ENCODE measurements around the gene CERS3.

Gene CERS3

DNA sequence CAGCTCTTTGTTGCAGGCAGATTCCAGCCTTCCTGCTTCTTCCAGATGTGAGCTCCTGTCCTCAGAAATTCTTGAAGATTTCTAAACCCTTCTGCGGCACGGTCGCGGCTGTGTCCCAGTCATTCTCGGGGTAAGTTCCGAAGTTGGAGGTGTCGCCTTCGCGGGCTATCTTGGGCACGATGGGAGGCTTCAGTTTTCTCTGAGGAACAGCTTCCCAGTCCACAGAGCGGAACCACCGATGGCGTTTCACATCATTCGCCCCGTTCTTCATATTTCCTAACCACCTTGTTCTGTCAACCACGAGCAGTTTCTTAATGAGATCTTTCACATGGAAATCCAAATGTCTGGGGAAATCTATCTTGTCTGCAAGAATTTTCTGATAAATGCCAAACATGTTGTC is 24.7 kb upstream of the CERS3 start:
- TF ChIP-seq, protein P1, sequence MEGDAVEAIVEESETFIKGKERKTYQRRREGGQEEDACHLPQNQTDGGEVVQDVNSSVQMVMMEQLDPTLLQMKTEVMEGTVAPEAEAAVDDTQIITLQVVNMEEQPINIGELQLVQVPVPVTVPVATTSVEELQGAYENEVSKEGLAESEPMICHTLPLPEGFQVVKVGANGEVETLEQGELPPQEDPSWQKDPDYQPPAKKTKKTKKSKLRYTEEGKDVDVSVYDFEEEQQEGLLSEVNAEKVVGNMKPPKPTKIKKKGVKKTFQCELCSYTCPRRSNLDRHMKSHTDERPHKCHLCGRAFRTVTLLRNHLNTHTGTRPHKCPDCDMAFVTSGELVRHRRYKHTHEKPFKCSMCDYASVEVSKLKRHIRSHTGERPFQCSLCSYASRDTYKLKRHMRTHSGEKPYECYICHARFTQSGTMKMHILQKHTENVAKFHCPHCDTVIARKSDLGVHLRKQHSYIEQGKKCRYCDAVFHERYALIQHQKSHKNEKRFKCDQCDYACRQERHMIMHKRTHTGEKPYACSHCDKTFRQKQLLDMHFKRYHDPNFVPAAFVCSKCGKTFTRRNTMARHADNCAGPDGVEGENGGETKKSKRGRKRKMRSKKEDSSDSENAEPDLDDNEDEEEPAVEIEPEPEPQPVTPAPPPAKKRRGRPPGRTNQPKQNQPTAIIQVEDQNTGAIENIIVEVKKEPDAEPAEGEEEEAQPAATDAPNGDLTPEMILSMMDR (IDR thresholded peaks at IDR 0.05; ENCODE audit: insufficient read depth, low read length, poor library complexity, severe bottlenecking) = no peak
- no peak for TF ChIP-seq EZH2phosphoT487 (conservative IDR thresholded peaks at IDR 0.05; ENCODE audit: low read length)

DNA sequence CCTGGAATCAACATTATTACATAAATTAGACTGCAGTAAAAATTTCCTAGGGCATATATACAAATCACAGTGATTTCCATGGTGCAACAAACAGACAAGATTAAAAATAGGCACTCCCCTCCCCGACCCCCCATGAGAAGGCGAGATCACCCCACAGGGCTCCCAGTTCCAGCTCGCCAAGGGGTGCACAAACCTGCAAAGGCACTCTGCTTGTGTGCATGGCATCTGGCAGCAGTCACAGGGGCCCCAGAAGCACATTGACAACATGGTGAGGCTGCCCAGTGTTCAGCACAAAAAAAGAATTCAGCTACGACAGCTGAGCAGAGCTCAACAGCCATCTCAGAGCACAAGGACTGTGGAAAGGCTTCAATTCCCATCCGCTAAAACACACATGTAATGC is 19.2 kb upstream of the CERS3 start:
- no peaks in the 10 kb centered on the region for H3K9me2 ChIP-seq (replicated peaks; ENCODE audit: insufficient read depth, low read length)
- no peak overlapping the region for H3K27ac ChIP-seq (ENCODE audit: low read depth, low read length)
- no peaks in the 10 kb centered on the region for H3F3A ChIP-seq (ENCODE audit: insufficient read depth)
- TF ChIP-seq EZH2phosphoT487 (conservative IDR thresholded peaks at IDR 0.05; ENCODE audit: low read length) = no peak
- TF ChIP-seq, protein P1 (IDR thresholded peaks at IDR 0.05; ENCODE audit: insufficient read depth, low read length, poor library complexity, severe bottlenecking) = no peak
- H3K4me3 ChIP-seq (ENCODE audit: insufficient read depth, low read length, poor library complexity, severe bottlenecking) = no peak overlapping the region
- no peak overlapping the region for H2AFZ ChIP-seq (ENCODE audit: low read depth, low read length, severe bottlenecking)
- H3K36me3 ChIP-seq (ENCODE audit: low read length) = no peaks in the 10 kb centered on the region
- H3K9me3 ChIP-seq (ENCODE audit: insufficient read depth, low read length) = no peaks in the 10 kb centered on the region
- no peaks in the 10 kb centered on the region for H4K20me1 ChIP-seq (ENCODE audit: low read depth, low read length)
- H3K4me2 ChIP-seq (ENCODE audit: low read depth, low read length, poor library complexity, severe bottlenecking) = no peak overlapping the region
- H3K27me3 ChIP-seq (ENCODE audit: low read length) = no peaks in the 10 kb centered on the region
- H3K9ac ChIP-seq (ENCODE audit: low read length) = no peak overlapping the region
- no peaks in the 10 kb centered on the region for H3K79me2 ChIP-seq (ENCODE audit: insufficient read depth, low read length)

More for the DNA sequence above, 24.7 kb upstream of the CERS3 start:
- H3K4me3 ChIP-seq (ENCODE audit: insufficient read depth, low read length, poor library complexity, severe bottlenecking) = no peak overlapping the region
- H3K27me3 ChIP-seq (ENCODE audit: low read length) = no peaks in the 10 kb centered on the region
- H3K9ac ChIP-seq (ENCODE audit: low read length) = no peak overlapping the region
- H3F3A ChIP-seq (ENCODE audit: insufficient read depth) = no peaks in the 10 kb centered on the region
- no peaks in the 10 kb centered on the region for H4K20me1 ChIP-seq (ENCODE audit: low read depth, low read length)
- no peak overlapping the region for H3K27ac ChIP-seq (ENCODE audit: low read depth, low read length)
- no peaks in the 10 kb centered on the region for H3K36me3 ChIP-seq (ENCODE audit: low read length)
- H3K79me2 ChIP-seq (ENCODE audit: insufficient read depth, low read length) = no peaks in the 10 kb centered on the region
- no peak overlapping the region for H3K4me2 ChIP-seq (ENCODE audit: low read depth, low read length, poor library complexity, severe bottlenecking)
- no peak overlapping the region for H2AFZ ChIP-seq (ENCODE audit: low read depth, low read length, severe bottlenecking)
- no peaks in the 10 kb centered on the region for H3K9me2 ChIP-seq (replicated peaks; ENCODE audit: insufficient read depth, low read length)
- no peaks in the 10 kb centered on the region for H3K9me3 ChIP-seq (ENCODE audit: insufficient read depth, low read length)

DNA sequence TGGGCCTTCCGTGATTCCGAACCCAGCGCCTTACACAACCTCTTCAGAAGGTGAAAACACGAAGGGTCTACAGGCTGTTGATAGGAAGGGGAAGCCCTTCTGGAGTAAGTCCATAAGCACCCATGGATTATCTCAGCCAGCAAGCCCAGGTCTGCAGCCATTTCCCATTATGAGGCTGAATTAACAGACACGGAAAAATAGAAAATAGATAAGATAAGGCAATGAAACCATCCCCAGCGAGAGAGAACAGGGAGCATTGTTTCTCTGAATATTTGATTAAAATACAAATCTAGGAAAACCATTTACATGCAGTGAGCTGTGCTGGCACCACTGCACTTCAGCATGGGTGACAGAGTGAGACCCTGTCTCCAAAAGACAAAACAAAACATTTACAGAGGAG is 16.2 kb upstream of the CERS3 start:
- Histone ChIP-seq H3K9me2 (replicated peaks; ENCODE audit: insufficient read depth, low read length) (no peaks in the 10 kb centered on the region), H3F3A (ENCODE audit: insufficient read depth) (no peaks in the 10 kb centered on the region), H3K9me3 (ENCODE audit: insufficient read depth, low read length) (no peaks in the 10 kb centered on the region), H3K4me2 (ENCODE audit: low read depth, low read length, poor library complexity, severe bottlenecking) (no peak overlapping the region), H4K20me1 (ENCODE audit: low read depth, low read length) (no peaks in the 10 kb centered on the region), H2AFZ (ENCODE audit: low read depth, low read length, severe bottlenecking) (no peak overlapping the region), H3K9ac (ENCODE audit: low read length) (no peak overlapping the region), H3K79me2 (ENCODE audit: insufficient read depth, low read length) (no peaks in the 10 kb centered on the region), H3K27me3 (ENCODE audit: low read length) (no peaks in the 10 kb centered on the region), H3K36me3 (ENCODE audit: low read length) (no peaks in the 10 kb centered on the region), H3K4me3 (ENCODE audit: insufficient read depth, low read length, poor library complexity, severe bottlenecking) (no peak overlapping the region), H3K27ac (ENCODE audit: low read depth, low read length) (no peak overlapping the region)
- no peak for TF ChIP-seq EZH2phosphoT487 (conservative IDR thresholded peaks at IDR 0.05; ENCODE audit: low read length)
- TF ChIP-seq, protein P1 (IDR thresholded peaks at IDR 0.05; ENCODE audit: insufficient read depth, low read length, poor library complexity, severe bottlenecking) = no peak
